LNCaP clone FGC (cell line): ENCODE data around the gene NRCAM.

ENCODE experiments used
- DNase-seq: peaks from one replicate; pipeline ENCODE4 v3.0.0-alpha.2; 2011; ENCODE audit warnings: low read depth
- H3K4me3 ChIP-seq: 2 replicates; pipeline ENCODE4 v1.5.1; 2011; ENCODE audit warnings: mild to moderate bottlenecking, low read depth, low read length, control low read depth
- TF ChIP-seq, protein P1 (sequence below): IDR thresholded peaks from 2 replicates; pipeline ENCODE4 v1.5.1; 2012; ENCODE audit warnings: mild to moderate bottlenecking; ENCODE audit not compliant: control insufficient read depth, insufficient read depth; ENCODE audit errors: extremely low read depth

The NRCAM gene

DNA sequence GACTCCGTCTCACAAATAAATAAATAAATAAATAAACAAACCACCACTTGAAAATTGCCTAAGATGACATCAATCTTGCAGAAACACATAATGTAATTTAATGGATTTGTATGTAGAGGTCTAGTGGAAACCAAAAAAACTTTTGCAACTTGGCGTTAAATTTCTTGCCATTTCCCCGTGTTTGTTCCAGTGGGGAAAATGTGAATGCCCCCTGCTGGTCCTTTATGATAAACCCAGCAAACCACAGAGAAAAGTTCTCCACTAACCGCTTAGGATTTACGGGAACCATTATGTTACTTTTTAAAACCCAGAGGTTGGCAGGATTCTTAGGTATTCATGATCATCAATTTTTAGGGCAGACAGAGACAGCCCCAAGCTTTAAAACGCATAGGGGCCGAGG is 358.5 kb downstream of the NRCAM start:
- TF ChIP-seq, protein P1, sequence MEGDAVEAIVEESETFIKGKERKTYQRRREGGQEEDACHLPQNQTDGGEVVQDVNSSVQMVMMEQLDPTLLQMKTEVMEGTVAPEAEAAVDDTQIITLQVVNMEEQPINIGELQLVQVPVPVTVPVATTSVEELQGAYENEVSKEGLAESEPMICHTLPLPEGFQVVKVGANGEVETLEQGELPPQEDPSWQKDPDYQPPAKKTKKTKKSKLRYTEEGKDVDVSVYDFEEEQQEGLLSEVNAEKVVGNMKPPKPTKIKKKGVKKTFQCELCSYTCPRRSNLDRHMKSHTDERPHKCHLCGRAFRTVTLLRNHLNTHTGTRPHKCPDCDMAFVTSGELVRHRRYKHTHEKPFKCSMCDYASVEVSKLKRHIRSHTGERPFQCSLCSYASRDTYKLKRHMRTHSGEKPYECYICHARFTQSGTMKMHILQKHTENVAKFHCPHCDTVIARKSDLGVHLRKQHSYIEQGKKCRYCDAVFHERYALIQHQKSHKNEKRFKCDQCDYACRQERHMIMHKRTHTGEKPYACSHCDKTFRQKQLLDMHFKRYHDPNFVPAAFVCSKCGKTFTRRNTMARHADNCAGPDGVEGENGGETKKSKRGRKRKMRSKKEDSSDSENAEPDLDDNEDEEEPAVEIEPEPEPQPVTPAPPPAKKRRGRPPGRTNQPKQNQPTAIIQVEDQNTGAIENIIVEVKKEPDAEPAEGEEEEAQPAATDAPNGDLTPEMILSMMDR = 0 out of 2 replicates have a peak, but pooled peaks have one; percentile 4
- no peak overlapping the region for H3K4me3 ChIP-seq
- DNase-seq = no peak
